Measurements from ENCODE around the gene SLC30A2. TPM values are rescaled to one million over a fixed set of nuclear protein-coding genes. Genes with fewer than 3 reads are reported as not detected.

Gene SLC30A2
- total and polyA plus RNA-seq, 4 donors: 0.02 to 0.51 (median 0.24) TPM

DNA sequence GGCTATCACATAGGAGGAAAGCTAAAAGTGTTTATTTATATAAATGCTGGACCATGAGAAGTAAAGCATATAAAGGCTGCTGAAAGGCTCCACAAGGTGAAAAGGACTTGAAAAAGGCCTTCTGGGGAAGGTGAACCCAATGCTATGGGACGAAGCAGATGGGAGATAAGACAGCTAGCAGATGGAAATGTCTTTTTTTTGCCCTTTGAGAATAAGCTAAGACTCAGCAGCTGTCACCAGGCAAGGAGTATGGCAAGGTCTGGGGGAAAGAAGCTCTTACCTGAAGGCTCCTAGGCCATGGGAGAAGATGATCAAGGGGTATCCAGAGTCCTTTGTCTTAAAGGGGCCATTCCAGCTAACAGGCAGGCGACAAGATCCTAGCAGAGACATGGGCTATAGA is 58.0 kb downstream of the SLC30A2 start:
- 92 to 96% methylated on average over 2 of the region's 2 CpGs for WGBS, 2 donors
- TF ChIP-seq, protein P1, sequence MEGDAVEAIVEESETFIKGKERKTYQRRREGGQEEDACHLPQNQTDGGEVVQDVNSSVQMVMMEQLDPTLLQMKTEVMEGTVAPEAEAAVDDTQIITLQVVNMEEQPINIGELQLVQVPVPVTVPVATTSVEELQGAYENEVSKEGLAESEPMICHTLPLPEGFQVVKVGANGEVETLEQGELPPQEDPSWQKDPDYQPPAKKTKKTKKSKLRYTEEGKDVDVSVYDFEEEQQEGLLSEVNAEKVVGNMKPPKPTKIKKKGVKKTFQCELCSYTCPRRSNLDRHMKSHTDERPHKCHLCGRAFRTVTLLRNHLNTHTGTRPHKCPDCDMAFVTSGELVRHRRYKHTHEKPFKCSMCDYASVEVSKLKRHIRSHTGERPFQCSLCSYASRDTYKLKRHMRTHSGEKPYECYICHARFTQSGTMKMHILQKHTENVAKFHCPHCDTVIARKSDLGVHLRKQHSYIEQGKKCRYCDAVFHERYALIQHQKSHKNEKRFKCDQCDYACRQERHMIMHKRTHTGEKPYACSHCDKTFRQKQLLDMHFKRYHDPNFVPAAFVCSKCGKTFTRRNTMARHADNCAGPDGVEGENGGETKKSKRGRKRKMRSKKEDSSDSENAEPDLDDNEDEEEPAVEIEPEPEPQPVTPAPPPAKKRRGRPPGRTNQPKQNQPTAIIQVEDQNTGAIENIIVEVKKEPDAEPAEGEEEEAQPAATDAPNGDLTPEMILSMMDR (IDR thresholded peaks at IDR 0.05; ENCODE audit: control extremely low read depth, extremely low read depth): no peak
- Histone ChIP-seq H3K27me3 (ENCODE audit: control insufficient read depth in 3 of 3, insufficient read depth in 3 of 3, low read length in 2 of 3) (no peaks in the 10 kb centered on the region), H3K27ac (ENCODE audit: low read depth in 1 of 2, low read length in 1 of 2) (no peak overlapping the region), H3K4me3 (no peak overlapping the region), H3K9ac (ENCODE audit: insufficient read depth in 1 of 2, low read length in 2 of 2) (no peak overlapping the region), H3K4me1 (ENCODE audit: control insufficient read depth in 5 of 5, insufficient read depth in 5 of 5, low read length in 5 of 5) (peaks cover 0 to 5% (median 4%) of the 10 kb centered on the region in 5 donors), H3K36me3 (ENCODE audit: control insufficient read depth in 4 of 4, insufficient read depth in 4 of 4, low read length in 4 of 4) (peaks cover 8 to 21% (median 16%) of the 10 kb centered on the region in 4 donors), H3K9me3 (ENCODE audit: control insufficient read depth in 4 of 4, insufficient read depth in 3 of 4, low read length in 3 of 4) (no peaks in the 10 kb centered on the region)
- ATAC-seq (ENCODE audit: insufficient read depth, low FRiP score): no peak
- no peak for DNase-seq

Small RNAs within 50 kb of the gene (small RNA-seq; reads per million reads assigned to genes)
- gene RF00283 (ENCODE audit: low replicate concordance) (not detected), gene RF00492 (ENCODE audit: low replicate concordance) (not detected)

Other genes starting within 250 kb of the SLC30A2 start
- 10 to 100 TPM; 51.3 to 88.8 TPM for gene SELENON, start 245.9 kb downstream of the SLC30A2 start, total RNA-seq
- 10 to 100 TPM; 35.9 to 45.4 TPM for gene SELENON, start 245.9 kb downstream of the SLC30A2 start, polyA plus RNA-seq
- gene MTFR1L, start 226.2 kb downstream of the SLC30A2 start, total RNA-seq: 10 to 100 TPM; 35.9 to 43.6 TPM
- 10 to 100 TPM; 35.4 to 40.9 TPM for gene MTFR1L, start 226.2 kb downstream of the SLC30A2 start, polyA plus RNA-seq
- gene AUNIP, start 186.7 kb downstream of the SLC30A2 start, total RNA-seq: 1 to 10 TPM in 1 of 2 donors, under 1 TPM in 1; 0.21 to 1.1 TPM
- gene AUNIP, start 186.7 kb downstream of the SLC30A2 start, polyA plus RNA-seq: under 1 TPM; 0.26 to 0.31 TPM
- gene PAQR7, start 170.4 kb downstream of the SLC30A2 start, total RNA-seq: 10 to 100 TPM in 1 of 2 donors, 1 to 10 TPM in 1; 7.6 to 12.1 TPM
- 1 to 10 TPM; 4.2 to 5.6 TPM for gene PAQR7, start 170.4 kb downstream of the SLC30A2 start, polyA plus RNA-seq
- gene STMN1, start 139.7 kb downstream of the SLC30A2 start, total RNA-seq: 100 to 1,000 TPM in 1 of 2 donors, 10 to 100 TPM in 1; 38.8 to 118 TPM
- gene STMN1, start 139.7 kb downstream of the SLC30A2 start, polyA plus RNA-seq: 10 to 100 TPM; 18.5 to 63.8 TPM
- 10 to 100 TPM; 10.6 to 15.2 TPM for gene PAFAH2, start 48.1 kb downstream of the SLC30A2 start, total RNA-seq
- gene PAFAH2, start 48.1 kb downstream of the SLC30A2 start, polyA plus RNA-seq: 1 to 10 TPM; 6.5 to 7.6 TPM
- gene EXTL1, start 24.3 kb downstream of the SLC30A2 start, total RNA-seq: under 1 TPM; 0.43 to 0.63 TPM
- under 1 TPM; 0.08 to 0.18 TPM for gene EXTL1, start 24.3 kb downstream of the SLC30A2 start, polyA plus RNA-seq
- under 1 TPM; 0.25 to 0.31 TPM for gene TRIM63, start 21.5 kb upstream of the SLC30A2 start, total RNA-seq
- gene TRIM63, start 21.5 kb upstream of the SLC30A2 start, polyA plus RNA-seq: under 1 TPM; 0.12 to 0.14 TPM
- gene PDIK1L, start 65.7 kb upstream of the SLC30A2 start, total RNA-seq: 10 to 100 TPM in 1 of 2 donors, 1 to 10 TPM in 1; 9.8 to 15.4 TPM
- gene PDIK1L, start 65.7 kb upstream of the SLC30A2 start, polyA plus RNA-seq: 1 to 10 TPM; 2.9 TPM
- gene FAM110D, start 113.0 kb upstream of the SLC30A2 start, total RNA-seq: 1 to 10 TPM; 1.1 to 3.2 TPM
- 1 to 10 TPM; 3.1 to 3.4 TPM for gene FAM110D, start 113.0 kb upstream of the SLC30A2 start, polyA plus RNA-seq
- not detected for gene C1orf232, start 122.8 kb upstream of the SLC30A2 start, total RNA-seq
- not detected for gene C1orf232, start 122.8 kb upstream of the SLC30A2 start, polyA plus RNA-seq
- gene ZNF593, start 123.8 kb upstream of the SLC30A2 start, total RNA-seq: 10 to 100 TPM; 19.7 to 32.8 TPM
- gene ZNF593, start 123.8 kb upstream of the SLC30A2 start, polyA plus RNA-seq: 100 to 1,000 TPM in 1 of 2 donors, 10 to 100 TPM in 1; 90.4 to 140 TPM
- gene ZNF593OS, start 125.7 kb upstream of the SLC30A2 start, total RNA-seq: not detected
- under 1 TPM; 0.29 to 0.65 TPM for gene ZNF593OS, start 125.7 kb upstream of the SLC30A2 start, polyA plus RNA-seq
- 10 to 100 TPM; 29.9 to 34.7 TPM for gene CNKSR1, start 131.4 kb upstream of the SLC30A2 start, total RNA-seq
- 10 to 100 TPM; 10.8 to 26.7 TPM for gene CNKSR1, start 131.4 kb upstream of the SLC30A2 start, polyA plus RNA-seq
- gene CATSPER4, start 144.5 kb upstream of the SLC30A2 start, total RNA-seq: not detected
- gene CATSPER4, start 144.5 kb upstream of the SLC30A2 start, polyA plus RNA-seq: not detected
- 10 to 100 TPM in 1 of 2 donors, 1 to 10 TPM in 1; 9.1 to 10.8 TPM for gene CEP85, start 188.1 kb upstream of the SLC30A2 start, total RNA-seq
- 1 to 10 TPM; 5.4 to 6.4 TPM for gene CEP85, start 188.1 kb upstream of the SLC30A2 start, polyA plus RNA-seq
- gene SH3BGRL3, start 234.0 kb upstream of the SLC30A2 start, total RNA-seq: 100 to 1,000 TPM in 1 of 2 donors, 10 to 100 TPM in 1; 17.2 to 317 TPM
- 100 to 1,000 TPM; 349 to 437 TPM for gene SH3BGRL3, start 234.0 kb upstream of the SLC30A2 start, polyA plus RNA-seq

Measured in lung (tissue), 13 donors.